GM23338 (cell line): ENCODE results near the gene HDHD5. TPM values are rescaled to one million over a fixed set of nuclear protein-coding genes. Genes with fewer than 3 reads are reported as not detected.

ENCODE experiments used
- polyA plus RNA-seq: library from polyadenylated mRNA; unstranded; fragments of >200 nt; fragmentation: Nextera tagmentation; extraction: Ambion mirVana; gene quantifications from 2 replicates; pipeline ENCODE4 v1.2.1, GENCODE V29; 2016
- total RNA-seq: library from RNA; depleted of rRNA; stranded (reverse); fragments of >200 nt; shearing (Covaris generic); gene quantifications from 2 replicates; pipeline ENCODE4 v1.2.3, GENCODE V29; 2014; rRNA removed

HDHD5 gene
- total and polyA plus RNA-seq, 2 experiments from 2014 or later: 70.0 to 116 TPM

Other genes starting within 250 kb of the HDHD5 start
- gene GAB4, start 151.1 kb downstream of the HDHD5 start, total RNA-seq: 1.5 and 2.7 TPM in 2 replicates
- 0.37 and 1.7 TPM in 2 replicates for gene GAB4, start 151.1 kb downstream of the HDHD5 start, polyA plus RNA-seq
- 9.6 and 11.9 TPM in 2 replicates for gene IL17RA, start 74.3 kb downstream of the HDHD5 start, total RNA-seq
- gene IL17RA, start 74.3 kb downstream of the HDHD5 start, polyA plus RNA-seq: 3.2 TPM in 2 replicates
- 6.4 and 7.2 TPM in 2 replicates for gene TMEM121B, start 37.9 kb downstream of the HDHD5 start, total RNA-seq
- 2.0 and 2.4 TPM in 2 replicates for gene TMEM121B, start 37.9 kb downstream of the HDHD5 start, polyA plus RNA-seq
- 29.3 and 42.6 TPM in 2 replicates for gene ADA2, start 60.2 kb upstream of the HDHD5 start, total RNA-seq
- gene ADA2, start 60.2 kb upstream of the HDHD5 start, polyA plus RNA-seq: 10.7 and 11.2 TPM in 2 replicates
- gene CECR2, start 210.2 kb upstream of the HDHD5 start, total RNA-seq: 106 and 110 TPM in 2 replicates
- 18.4 and 24.2 TPM in 2 replicates for gene CECR2, start 210.2 kb upstream of the HDHD5 start, polyA plus RNA-seq